DOHH2 (cell line): Measurements from ENCODE around the gene ALOX12B.
A peak's percentile ranks its signal among the peaks of the same experiment; 100 is the strongest.
"Not testable (repeated sequence)": the region's sequence is repeated elsewhere in the genome, so short reads cannot be mapped to it uniquely, and the experiment has no call there.

ENCODE experiments used
- H3F3A ChIP-seq: fragments of 200-600 bp; sonication (generic), shearing (Covaris generic); 2 replicates; pipeline ENCODE4 v1.6.0; 2016; ENCODE audit warnings: antibody characterized with exemption, mild to moderate bottlenecking; ENCODE audit not compliant: control insufficient read depth, insufficient read depth
- H3K27ac ChIP-seq: fragments of 200-600 bp; sonication (generic); 2 replicates; pipeline ENCODE4 v1.5.1; 2014; ENCODE audit warnings: low read depth, mild to moderate bottlenecking, low read length, moderate library complexity
- H3K27me3 ChIP-seq: fragments of 200-600 bp; sonication (generic); 2 replicates; pipeline ENCODE4 v1.6.1; 2014; ENCODE audit warnings: mild to moderate bottlenecking, low read length, mixed read lengths; ENCODE audit not compliant: control insufficient read depth
- H3K36me3 ChIP-seq: fragments of 200-600 bp; sonication (generic); 2 replicates; pipeline ENCODE4 v1.6.1; 2014; ENCODE audit warnings: mild to moderate bottlenecking, low read length, moderate library complexity, mixed read lengths; ENCODE audit not compliant: control insufficient read depth
- H3K4me1 ChIP-seq: fragments of 200-600 bp; sonication (generic); 2 replicates; pipeline ENCODE4 v1.6.1; 2014; ENCODE audit warnings: mild to moderate bottlenecking, low read length, mixed read lengths; ENCODE audit not compliant: control insufficient read depth
- H3K4me2 ChIP-seq: fragments of 200-600 bp; sonication (generic); 2 replicates; pipeline ENCODE4 v1.6.0; 2014; ENCODE audit warnings: mild to moderate bottlenecking, low read length, moderate library complexity
- H3K4me3 ChIP-seq: fragments of 200-600 bp; sonication (generic); 2 replicates; pipeline ENCODE4 v1.5.1; 2014; ENCODE audit warnings: mild to moderate bottlenecking, low read length, mixed read lengths
- H3K79me2 ChIP-seq: fragments of 200-600 bp; sonication (generic); 2 replicates; pipeline ENCODE4 v1.6.1; 2014; ENCODE audit warnings: mild to moderate bottlenecking, low read length, mixed read lengths; ENCODE audit not compliant: control insufficient read depth
- H3K9me2 ChIP-seq: fragments of 200-600 bp; sonication (generic); replicated peaks from 2 replicates; pipeline ENCODE4 v1.6.1; 2014; ENCODE audit warnings: mild to moderate bottlenecking, low read length, mixed read lengths; ENCODE audit not compliant: control insufficient read depth
- H3K9me3 ChIP-seq: fragments of 200-600 bp; sonication (generic); 2 replicates; pipeline ENCODE4 v1.6.1; 2014; ENCODE audit warnings: antibody characterized with exemption, low read length, mixed read lengths; ENCODE audit not compliant: control insufficient read depth, insufficient read depth
- H4K20me1 ChIP-seq: fragments of 200-600 bp; sonication (generic); 2 replicates; pipeline ENCODE4 v1.6.0; 2014; ENCODE audit warnings: low read depth, mild to moderate bottlenecking, antibody characterized with exemption, low read length, moderate library complexity; ENCODE audit not compliant: control insufficient read depth, insufficient read depth
- CTCF ChIP-seq: fragments of 200-600 bp; sonication (generic); IDR thresholded peaks from one replicate; pipeline ENCODE4 v1.5.1; 2014; ENCODE audit warnings: antibody characterized with exemption, mild to moderate bottlenecking, low read depth, low read length; ENCODE audit not compliant: poor library complexity, severe bottlenecking
- EZH2phosphoT487 ChIP-seq: fragments of 200-600 bp; sonication (generic); IDR thresholded peaks from 2 replicates; pipeline ENCODE4 v1.6.1; 2017; ENCODE audit warnings: borderline replicate concordance, mild to moderate bottlenecking, antibody characterized with exemption, low read length, moderate library complexity, mixed read lengths

The ALOX12B gene

GRCh38 chr17:8110456-8110804 lies 22.9 kb upstream of the ALOX12B start:
- no peaks in the 10 kb centered on the region for H3F3A ChIP-seq
- H3K4me3 ChIP-seq = peak overlapping the region; percentile 60
- peak overlapping the region; percentile 81 for H3K4me2 ChIP-seq
- no peaks in the 10 kb centered on the region for H3K9me3 ChIP-seq
- peaks cover 8% of the 10 kb centered on the region for H3K4me1 ChIP-seq
- H4K20me1 ChIP-seq = no peaks in the 10 kb centered on the region; the same call in 1 of the 2 replicates
- no peaks in the 10 kb centered on the region for H3K79me2 ChIP-seq
- H3K9me2 ChIP-seq = no peaks in the 10 kb centered on the region
- H3K27me3 ChIP-seq = peaks cover 45% of the 10 kb centered on the region
- no peak overlapping the region for H3K27ac ChIP-seq
- TF ChIP-seq EZH2phosphoT487 (no peak), CTCF (peak; percentile 28)
- no peaks in the 10 kb centered on the region for H3K36me3 ChIP-seq

GRCh38 chr17:8109661-8110455 lies 22.3 kb upstream of the ALOX12B start:
- Histone ChIP-seq H4K20me1 (no peaks in the 10 kb centered on the region; the same call in 1 of the 2 replicates), H3K36me3 (no peaks in the 10 kb centered on the region), H3K9me2 (no peaks in the 10 kb centered on the region), H3K4me2 (peak overlapping the region; percentile 81), H3K4me1 (peaks cover 8% of the 10 kb centered on the region), H3K27ac (no peak overlapping the region), H3F3A (no peaks in the 10 kb centered on the region), H3K27me3 (peaks cover 43% of the 10 kb centered on the region), H3K4me3 (peak overlapping the region; percentile 60), H3K9me3 (no peaks in the 10 kb centered on the region), H3K79me2 (no peaks in the 10 kb centered on the region)
- TF ChIP-seq EZH2phosphoT487 (no peak), CTCF (peak; percentile 94)

- no peaks in the 10 kb centered on the region for H3F3A ChIP-seq
- H3K27me3 ChIP-seq = peaks cover 36% of the 10 kb centered on the region
- H3K4me3 ChIP-seq = no peak overlapping the region
These were observed 21.6 kb upstream of the ALOX12B start for GRCh38 chr17:8108972-8109660.

GRCh38 chr17:8106980-8107379 lies 19.5 kb upstream of the ALOX12B start:
- not testable (repeated sequence) for H3K4me3 ChIP-seq, H3K9me3 ChIP-seq, H3K36me3 ChIP-seq, H3K79me2 ChIP-seq, H3K4me1 ChIP-seq, H3K9me2 ChIP-seq, H3K27ac ChIP-seq, H3K4me2 ChIP-seq, H3F3A ChIP-seq, H4K20me1 ChIP-seq
- peaks cover 21% of the 10 kb centered on the region for H3K27me3 ChIP-seq

More at GRCh38 chr17:8108972-8109660, 21.6 kb upstream of the ALOX12B start:
- no peaks in the 10 kb centered on the region for H3K9me2 ChIP-seq
- peaks cover 8% of the 10 kb centered on the region for H3K4me1 ChIP-seq
- no peaks in the 10 kb centered on the region; the same call in 1 of the 2 replicates for H4K20me1 ChIP-seq
- no peaks in the 10 kb centered on the region for H3K9me3 ChIP-seq
- TF ChIP-seq CTCF (no peak), EZH2phosphoT487 (no peak)
- H3K4me2 ChIP-seq = no peak overlapping the region
- H3K79me2 ChIP-seq = no peaks in the 10 kb centered on the region
- H3K27ac ChIP-seq = no peak overlapping the region
- no peaks in the 10 kb centered on the region for H3K36me3 ChIP-seq
